HEK293 (cell line): ENCODE measurements around the gene TFDP1.

ENCODE experiments used
- CTCF ChIA-PET: fragments of 350-600 bp; formaldehyde crosslinking; extraction: SDS; loops from one replicate; lab custom pipeline; 2021; ENCODE audit warnings: antibody characterized with exemption; lab: Yijun Ruan, JAX
- POLR2A ChIA-PET: fragments of 300-600 bp; formaldehyde crosslinking; extraction: SDS; loops from one replicate; lab custom pipeline; 2020; ENCODE audit warnings: antibody characterized with exemption, inconsistent platforms; lab: Yijun Ruan, JAX
- H3K27ac ChIP-seq: fragments of 200-500 bp; sonication (Bioruptor generic); 2 replicates; pipeline ENCODE4 v1.5.1; 2014; ENCODE audit warnings: low read depth, low read length, control low read depth, inconsistent platforms; ENCODE audit errors: extremely low read depth
- H3K36me3 ChIP-seq, 2 experiments: fragments of 200-500 bp in 1 of 2; sonication (Bioruptor generic) in 1 of 2; 1 replicate in 1 of 2; 2 replicates in 1 of 2; pipeline ENCODE4 v1.5.1; 2014 to 2017; ENCODE audit warnings: inconsistent platforms in 2 of 2, low read length in 2 of 2; ENCODE audit not compliant: control insufficient read depth in 2 of 2, insufficient read depth in 1 of 2
- H3K4me1 ChIP-seq: fragments of 200-500 bp; sonication (Bioruptor generic); 2 replicates; pipeline ENCODE4 v1.5.1; 2014; ENCODE audit warnings: mild to moderate bottlenecking, low read length, inconsistent platforms; ENCODE audit not compliant: control insufficient read depth, insufficient read depth
- H3K4me3 ChIP-seq: 2 replicates; pipeline ENCODE4 v1.5.1; 2011; ENCODE audit warnings: low read depth, mild to moderate bottlenecking, control low read depth, low read length, moderate library complexity
- H3K9me3 ChIP-seq: fragments of 200-500 bp; sonication (Bioruptor generic); 2 replicates; pipeline ENCODE4 v1.5.1; 2014; ENCODE audit warnings: low read depth, low read length, inconsistent platforms; ENCODE audit not compliant: control insufficient read depth, insufficient read depth
- FEZF1 ChIP-seq: fragments of 450-650 bp; formaldehyde crosslinking; IDR thresholded peaks from 2 replicates; pipeline ENCODE4 v1.5.1; 2016; ENCODE audit warnings: missing biosample characterization, missing genetic modification characterization
- GLI2 ChIP-seq: fragments of 450-650 bp; formaldehyde crosslinking; IDR thresholded peaks from 2 replicates; pipeline ENCODE4; 2017; ENCODE audit warnings: missing biosample characterization, missing genetic modification characterization, low read depth, borderline replicate concordance
- HOXC10 ChIP-seq: sonication (generic); formaldehyde crosslinking; IDR thresholded peaks from 2 replicates; pipeline ENCODE4 v1.8.1; 2023; ENCODE audit warnings: mild to moderate bottlenecking, missing genetic modification reagents
- KLF1 ChIP-seq: fragments of 450-650 bp; formaldehyde crosslinking; IDR thresholded peaks from 2 replicates; pipeline ENCODE4 v1.5.1; 2016; ENCODE audit warnings: missing biosample characterization, missing genetic modification characterization
- OVOL3 ChIP-seq: fragments of 450-650 bp; formaldehyde crosslinking; IDR thresholded peaks from 2 replicates; pipeline ENCODE4 v1.5.1; 2016; ENCODE audit warnings: missing biosample characterization, missing genetic modification characterization
- YY1 ChIP-seq: fragments of 450-650 bp; formaldehyde crosslinking; IDR thresholded peaks from 2 replicates; pipeline ENCODE4 v1.5.1; 2018; ENCODE audit warnings: missing biosample characterization, missing genetic modification characterization
- ZBTB1 ChIP-seq: fragments of 450-650 bp; formaldehyde crosslinking; IDR thresholded peaks from 2 replicates; pipeline ENCODE4 v1.5.1; 2016; ENCODE audit warnings: missing biosample characterization, missing genetic modification characterization
- ZBTB17 ChIP-seq: fragments of 450-650 bp; formaldehyde crosslinking; IDR thresholded peaks from 2 replicates; pipeline ENCODE4 v1.5.1; 2016; ENCODE audit warnings: missing biosample characterization, missing genetic modification characterization
- ZFP37 ChIP-seq: fragments of 450-650 bp; formaldehyde crosslinking; IDR thresholded peaks from 2 replicates; pipeline ENCODE4 v1.5.1; 2016; ENCODE audit warnings: missing biosample characterization, missing genetic modification characterization
- ZNF132 ChIP-seq: fragments of 450-650 bp; formaldehyde crosslinking; IDR thresholded peaks from 2 replicates; pipeline ENCODE4 v1.5.1; 2017; ENCODE audit warnings: missing biosample characterization, missing genetic modification characterization, borderline replicate concordance
- ZNF140 ChIP-seq: fragments of 450-650 bp; formaldehyde crosslinking; IDR thresholded peaks from 2 replicates; pipeline ENCODE4 v1.5.1; 2016; ENCODE audit warnings: missing biosample characterization, missing genetic modification characterization
- ZNF155 ChIP-seq: fragments of 450-650 bp; formaldehyde crosslinking; IDR thresholded peaks from 2 replicates; pipeline ENCODE4 v1.5.1; 2016; ENCODE audit warnings: missing biosample characterization, missing genetic modification characterization
- ZNF2 ChIP-seq: fragments of 450-650 bp; formaldehyde crosslinking; IDR thresholded peaks from 2 replicates; pipeline ENCODE4 v1.5.1; 2016; ENCODE audit warnings: missing biosample characterization, missing genetic modification characterization
- ZNF239 ChIP-seq: fragments of 450-650 bp; formaldehyde crosslinking; IDR thresholded peaks from 2 replicates; pipeline ENCODE4 v1.5.1; 2016; ENCODE audit warnings: missing biosample characterization, missing genetic modification characterization
- ZNF335 ChIP-seq: fragments of 450-650 bp; formaldehyde crosslinking; conservative IDR thresholded peaks from 2 replicates; pipeline ENCODE4 v1.5.1; 2016; ENCODE audit warnings: missing biosample characterization, missing genetic modification characterization
- ZNF341 ChIP-seq: fragments of 450-650 bp; formaldehyde crosslinking; IDR thresholded peaks from 2 replicates; pipeline ENCODE4; 2016; ENCODE audit warnings: low read depth, missing biosample characterization, missing genetic modification characterization
- ZNF354C ChIP-seq: fragments of 450-650 bp; formaldehyde crosslinking; IDR thresholded peaks from 2 replicates; pipeline ENCODE4 v1.5.1; 2016; ENCODE audit warnings: missing biosample characterization, missing genetic modification characterization, low read depth, borderline replicate concordance
- ZNF366 ChIP-seq: fragments of 450-650 bp; formaldehyde crosslinking; conservative IDR thresholded peaks from 2 replicates; pipeline ENCODE4 v1.5.1; 2016; ENCODE audit warnings: missing biosample characterization, missing genetic modification characterization
- ZNF398 ChIP-seq: fragments of 450-650 bp; formaldehyde crosslinking; IDR thresholded peaks from 2 replicates; pipeline ENCODE4 v1.5.1; 2017; ENCODE audit warnings: missing biosample characterization, missing genetic modification characterization
- ZNF433 ChIP-seq: fragments of 450-650 bp; formaldehyde crosslinking; IDR thresholded peaks from 2 replicates; pipeline ENCODE4 v1.5.1; 2016; ENCODE audit warnings: missing biosample characterization, missing genetic modification characterization, low read depth
- ZNF48 ChIP-seq: fragments of 450-650 bp; formaldehyde crosslinking; IDR thresholded peaks from 2 replicates; pipeline ENCODE4 v1.5.1; 2016; ENCODE audit warnings: missing biosample characterization, missing genetic modification characterization
- ZNF514 ChIP-seq: fragments of 450-650 bp; formaldehyde crosslinking; IDR thresholded peaks from 2 replicates; pipeline ENCODE4 v1.5.1; 2016; ENCODE audit warnings: missing biosample characterization, missing genetic modification characterization
- ZNF600 ChIP-seq: fragments of 450-650 bp; formaldehyde crosslinking; IDR thresholded peaks from 2 replicates; pipeline ENCODE4 v1.5.1; 2016; ENCODE audit warnings: missing biosample characterization, missing genetic modification characterization
- ZNF624 ChIP-seq: fragments of 450-650 bp; formaldehyde crosslinking; IDR thresholded peaks from 2 replicates; pipeline ENCODE4 v1.5.1; 2017; ENCODE audit warnings: missing biosample characterization, missing genetic modification characterization
- ZNF645 ChIP-seq: fragments of 450-650 bp; formaldehyde crosslinking; IDR thresholded peaks from 2 replicates; pipeline ENCODE4; 2016; ENCODE audit warnings: missing biosample characterization, missing genetic modification characterization
- ZNF777 ChIP-seq: fragments of 450-650 bp; formaldehyde crosslinking; IDR thresholded peaks from 2 replicates; pipeline ENCODE4 v1.5.1; 2017; ENCODE audit warnings: missing biosample characterization, missing genetic modification characterization, borderline replicate concordance
- ZNF843 ChIP-seq: fragments of 450-650 bp; formaldehyde crosslinking; IDR thresholded peaks from 2 replicates; pipeline ENCODE4 v1.5.1; 2016; ENCODE audit warnings: missing biosample characterization, missing genetic modification characterization
- ZSCAN30 ChIP-seq: fragments of 450-650 bp; IDR thresholded peaks from 2 replicates; pipeline ENCODE4 v1.5.1; 2018; ENCODE audit warnings: missing biosample characterization, mild to moderate bottlenecking, missing genetic modification characterization, moderate library complexity
- TF ChIP-seq, protein P1 (sequence below): fragments of 450-650 bp; formaldehyde crosslinking; IDR thresholded peaks from 2 replicates; pipeline ENCODE4 v1.5.1; 2016; ENCODE audit warnings: missing biosample characterization, missing genetic modification characterization, low read depth
- TF ChIP-seq, protein P2 (sequence below): sonication (generic); formaldehyde crosslinking; IDR thresholded peaks from 2 replicates; pipeline ENCODE4 v1.8.1; 2022; ENCODE audit warnings: mild to moderate bottlenecking, moderate library complexity, missing genetic modification reagents
- TF ChIP-seq, protein P3 (sequence below): fragments of 450-650 bp; formaldehyde crosslinking; IDR thresholded peaks from 2 replicates; pipeline ENCODE4 v1.5.1; 2016; ENCODE audit warnings: missing biosample characterization, missing genetic modification characterization

Gene TFDP1

DNA sequence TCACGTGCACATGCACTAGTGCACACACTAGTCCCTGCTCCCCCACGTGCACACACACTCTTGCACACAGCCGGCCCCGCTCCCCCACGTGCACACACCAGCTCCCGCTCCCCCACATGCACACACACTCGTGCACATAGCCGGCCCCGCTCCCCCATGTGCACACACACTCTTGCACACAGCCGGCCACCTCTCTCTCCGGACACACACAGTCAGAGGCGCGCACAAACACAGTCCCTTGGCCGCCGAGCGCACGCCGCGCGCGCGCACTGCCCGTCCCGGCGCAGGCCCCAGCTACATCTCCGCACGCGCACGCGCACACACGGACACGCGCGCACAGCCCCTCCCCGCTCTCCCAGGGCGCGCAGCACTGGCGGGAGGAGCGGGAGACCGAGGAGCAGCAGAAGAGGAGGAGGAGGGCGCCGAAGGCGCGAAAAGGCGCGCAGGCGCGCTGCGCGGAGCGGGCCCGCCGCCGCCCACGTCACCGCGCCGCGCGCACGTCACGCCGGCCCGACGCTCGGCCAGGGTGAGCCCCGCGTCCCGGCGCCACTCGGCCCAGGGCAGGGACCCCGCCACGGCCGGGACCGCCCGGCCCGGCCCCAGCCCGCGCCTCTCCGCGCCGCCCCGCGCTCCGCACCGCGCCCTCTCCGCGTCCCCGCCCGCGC, at the start of gene TFDP1:
Gene TFDP1 (plus strand): TSS at position 549 of the 665 bp plus-strand sequence. CDS start 1,085 bp downstream, outside the sequence.
- CTCF ChIA-PET, result interaction anchor here (0.6 kb wide), 1 partner anchor 78 kb away, joined by 4 read pairs; no protein-coding TSS in a partner anchor
- Histone ChIP-seq H3K4me3 (peak within 1 kb of the TSS; percentile 61), H3K36me3 (peaks cover 21 to 37% of the 10 kb centered on the region in 2 experiments), H3K9me3 (no peaks in the 10 kb centered on the region), H3K27ac (peak within 1 kb of the TSS; percentile 92; the same call in 1 of the 2 replicates), H3K4me1 (peaks cover 4% of the 10 kb centered on the region)
- POLR2A ChIA-PET, result interaction anchor here (0.6 to 1.0 kb wide), 4 partner anchors 11 to 376 kb away, joined by 3 to 5 read pairs (median 4); partner anchors contain the start of gene PCID2
- TF ChIP-seq FEZF1 (tag by site-specific recombination) (no peak), ZNF514 (tag by site-specific recombination) (no peak), ZNF624 (no peak), ZNF48 (no peak), ZNF645 (tag by site-specific recombination) (no peak), ZNF140 (tag by site-specific recombination) (no peak), ZNF132 (tag by site-specific recombination) (no peak), ZNF239 (tag by site-specific recombination) (no peak), OVOL3 (tag by site-specific recombination) (no peak), ZNF843 (no peak), ZNF433 (tag by site-specific recombination) (no peak), ZNF600 (tag by site-specific recombination) (peak; percentile 54; the same call in 1 of the 2 replicates), ZNF2 (peak; percentile 92), HOXC10 (CRISPR knock-in tag) (no peak), KLF1 (tag by site-specific recombination) (no peak), YY1 (tag by site-specific recombination) (no peak; the same call in 1 of the 2 replicates), GLI2 (no peak), ZNF366 (no peak), ZBTB1 (tag by site-specific recombination) (peak; percentile 45; the same call in 1 of the 2 replicates), ZBTB17 (tag by site-specific recombination) (0 out of 2 replicates have a peak, but pooled peaks have one; percentile 51), ZNF354C (tag by site-specific recombination) (no peak), ZNF155 (tag by site-specific recombination) (no peak), ZNF777 (tag by site-specific recombination) (no peak), ZNF335 (tag by site-specific recombination) (no peak), ZSCAN30 (peak; percentile 70), ZNF398 (tag by site-specific recombination) (0 out of 2 replicates have a peak, but pooled peaks have one; percentile 10), ZFP37 (tag by site-specific recombination) (no peak), ZNF341 (tag by site-specific recombination) (peak; percentile 92)
- TF ChIP-seq, protein P1, sequence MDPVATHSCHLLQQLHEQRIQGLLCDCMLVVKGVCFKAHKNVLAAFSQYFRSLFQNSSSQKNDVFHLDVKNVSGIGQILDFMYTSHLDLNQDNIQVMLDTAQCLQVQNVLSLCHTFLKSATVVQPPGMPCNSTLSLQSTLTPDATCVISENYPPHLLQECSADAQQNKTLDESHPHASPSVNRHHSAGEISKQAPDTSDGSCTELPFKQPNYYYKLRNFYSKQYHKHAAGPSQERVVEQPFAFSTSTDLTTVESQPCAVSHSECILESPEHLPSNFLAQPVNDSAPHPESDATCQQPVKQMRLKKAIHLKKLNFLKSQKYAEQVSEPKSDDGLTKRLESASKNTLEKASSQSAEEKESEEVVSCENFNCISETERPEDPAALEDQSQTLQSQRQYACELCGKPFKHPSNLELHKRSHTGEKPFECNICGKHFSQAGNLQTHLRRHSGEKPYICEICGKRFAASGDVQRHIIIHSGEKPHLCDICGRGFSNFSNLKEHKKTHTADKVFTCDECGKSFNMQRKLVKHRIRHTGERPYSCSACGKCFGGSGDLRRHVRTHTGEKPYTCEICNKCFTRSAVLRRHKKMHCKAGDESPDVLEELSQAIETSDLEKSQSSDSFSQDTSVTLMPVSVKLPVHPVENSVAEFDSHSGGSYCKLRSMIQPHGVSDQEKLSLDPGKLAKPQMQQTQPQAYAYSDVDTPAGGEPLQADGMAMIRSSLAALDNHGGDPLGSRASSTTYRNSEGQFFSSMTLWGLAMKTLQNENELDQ (tag by site-specific recombination), result no peak
- TF ChIP-seq, protein P2, sequence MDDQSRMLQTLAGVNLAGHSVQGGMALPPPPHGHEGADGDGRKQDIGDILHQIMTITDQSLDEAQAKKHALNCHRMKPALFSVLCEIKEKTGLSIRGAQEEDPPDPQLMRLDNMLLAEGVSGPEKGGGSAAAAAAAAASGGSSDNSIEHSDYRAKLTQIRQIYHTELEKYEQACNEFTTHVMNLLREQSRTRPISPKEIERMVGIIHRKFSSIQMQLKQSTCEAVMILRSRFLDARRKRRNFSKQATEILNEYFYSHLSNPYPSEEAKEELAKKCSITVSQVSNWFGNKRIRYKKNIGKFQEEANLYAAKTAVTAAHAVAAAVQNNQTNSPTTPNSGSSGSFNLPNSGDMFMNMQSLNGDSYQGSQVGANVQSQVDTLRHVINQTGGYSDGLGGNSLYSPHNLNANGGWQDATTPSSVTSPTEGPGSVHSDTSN (CRISPR knock-in tag), result peak; percentile 76; the same call in 1 of the 2 replicates
- TF ChIP-seq, protein P3, sequence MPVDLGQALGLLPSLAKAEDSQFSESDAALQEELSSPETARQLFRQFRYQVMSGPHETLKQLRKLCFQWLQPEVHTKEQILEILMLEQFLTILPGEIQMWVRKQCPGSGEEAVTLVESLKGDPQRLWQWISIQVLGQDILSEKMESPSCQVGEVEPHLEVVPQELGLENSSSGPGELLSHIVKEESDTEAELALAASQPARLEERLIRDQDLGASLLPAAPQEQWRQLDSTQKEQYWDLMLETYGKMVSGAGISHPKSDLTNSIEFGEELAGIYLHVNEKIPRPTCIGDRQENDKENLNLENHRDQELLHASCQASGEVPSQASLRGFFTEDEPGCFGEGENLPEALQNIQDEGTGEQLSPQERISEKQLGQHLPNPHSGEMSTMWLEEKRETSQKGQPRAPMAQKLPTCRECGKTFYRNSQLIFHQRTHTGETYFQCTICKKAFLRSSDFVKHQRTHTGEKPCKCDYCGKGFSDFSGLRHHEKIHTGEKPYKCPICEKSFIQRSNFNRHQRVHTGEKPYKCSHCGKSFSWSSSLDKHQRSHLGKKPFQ (tag by site-specific recombination), result 0 out of 2 replicates have a peak, but pooled peaks have one; percentile 48
